Liver (tissue), 9 donors: ENCODE measurements around the gene SEC22A. TPM values are rescaled to one million over a fixed set of nuclear protein-coding genes. Genes with fewer than 3 reads are reported as not detected.

Experiments
- DNase-seq: peaks from one replicate; pipeline ENCODE4 v3.0.0-alpha.2; 2017; ENCODE audit warnings: low spot score
- H3K27ac ChIP-seq, 2 donors: one replicate each; pipeline ENCODE4 v1.7.0; 2013; ENCODE audit warnings: inconsistent platforms in 2 of 2, low read length in 2 of 2, control low read depth in 1 of 2, low read depth in 1 of 2, mild to moderate bottlenecking in 1 of 2
- H3K27me3 ChIP-seq, 4 donors: one replicate each; pipeline versions ENCODE4 v1.6.1 to v1.7.0; 2013; ENCODE audit warnings: low read length in 3 of 4, inconsistent platforms in 1 of 4, mild to moderate bottlenecking in 1 of 4, moderate library complexity in 1 of 4; ENCODE audit not compliant: control insufficient read depth in 4 of 4, insufficient read depth in 4 of 4
- H3K36me3 ChIP-seq, 4 donors: one replicate each; pipeline versions ENCODE4 v1.6.1 to v1.7.0; 2013; ENCODE audit warnings: low read length in 3 of 4, mild to moderate bottlenecking in 3 of 4, low read depth in 1 of 4, moderate library complexity in 1 of 4; ENCODE audit not compliant: control insufficient read depth in 4 of 4, insufficient read depth in 3 of 4
- H3K4me1 ChIP-seq, 4 donors: one replicate each; pipeline versions ENCODE4 v1.6.1 to v1.7.0; 2013; ENCODE audit warnings: low read length in 3 of 4, mild to moderate bottlenecking in 3 of 4, moderate library complexity in 1 of 4; ENCODE audit not compliant: control insufficient read depth in 4 of 4, insufficient read depth in 4 of 4
- H3K4me3 ChIP-seq, 3 donors: one replicate each; pipeline versions ENCODE4 v1.6.1 to v1.7.0; 2013; ENCODE audit warnings: low read length in 3 of 3, control low read depth in 1 of 3, low read depth in 1 of 3, mild to moderate bottlenecking in 1 of 3
- H3K9ac ChIP-seq, 2 donors: one replicate each; pipeline ENCODE4 v1.7.0; 2013; ENCODE audit warnings: low read length in 2 of 2, mild to moderate bottlenecking in 2 of 2, moderate library complexity in 2 of 2, control low read depth in 1 of 2, low read depth in 1 of 2
- H3K9me3 ChIP-seq, 4 donors: one replicate each; pipeline versions ENCODE4 v1.6.1 to v1.7.0; 2013; ENCODE audit warnings: low read length in 3 of 4; ENCODE audit not compliant: control insufficient read depth in 4 of 4
- EGR1 ChIP-seq, 2 donors: IDR thresholded peaks; 2 replicates each; pipeline ENCODE4 v1.6.1; 2016 to 2018; ENCODE audit warnings: antibody characterized with exemption in 2 of 2, low read depth in 2 of 2
- FOXA1 ChIP-seq: IDR thresholded peaks from 2 replicates; pipeline ENCODE4 v1.6.1; 2016; ENCODE audit warnings: antibody characterized with exemption
- FOXA2 ChIP-seq: IDR thresholded peaks from 2 replicates; pipeline ENCODE4 v1.6.1; 2016; ENCODE audit warnings: antibody characterized with exemption
- GABPA ChIP-seq, 2 donors: IDR thresholded peaks in 1 of 2; conservative IDR thresholded peaks in 1 of 2; 2 replicates each; pipeline ENCODE4 v1.6.1; 2016; ENCODE audit warnings: antibody characterized with exemption in 2 of 2, mild to moderate bottlenecking in 1 of 2, moderate library complexity in 1 of 2
- HNF4A ChIP-seq, 2 donors: conservative IDR thresholded peaks; 2 replicates each; pipeline ENCODE4 v1.6.1; 2016; ENCODE audit warnings: antibody characterized with exemption in 2 of 2, mild to moderate bottlenecking in 2 of 2
- HNF4G ChIP-seq: IDR thresholded peaks from 2 replicates; pipeline ENCODE4 v1.6.1; 2016; ENCODE audit warnings: antibody characterized with exemption
- JUND ChIP-seq, 2 donors: IDR thresholded peaks; 2 replicates each; pipeline ENCODE4 v1.6.1; 2016; ENCODE audit warnings: antibody characterized with exemption in 2 of 2
- NR2F2 ChIP-seq: IDR thresholded peaks from 2 replicates; pipeline ENCODE4 v1.6.1; 2016; ENCODE audit warnings: antibody characterized with exemption
- RXRA ChIP-seq, 2 donors: IDR thresholded peaks; 2 replicates each; pipeline ENCODE4 v1.6.1; 2017 to 2018; ENCODE audit warnings: antibody characterized with exemption in 2 of 2, mild to moderate bottlenecking in 1 of 2
- SP1 ChIP-seq: IDR thresholded peaks from 2 replicates; pipeline ENCODE4 v1.6.1; 2018; ENCODE audit warnings: antibody characterized with exemption, mild to moderate bottlenecking
- TAF1 ChIP-seq: conservative IDR thresholded peaks from 2 replicates; pipeline ENCODE4 v1.6.1; 2016; ENCODE audit warnings: antibody characterized with exemption, mild to moderate bottlenecking
- YY1 ChIP-seq: IDR thresholded peaks from 2 replicates; pipeline ENCODE4 v1.6.1; 2016; ENCODE audit warnings: antibody characterized with exemption, mild to moderate bottlenecking
- WGBS: extraction: QIAGEN DNeasy Blood & Tissue Kit; methylation state at CpG from one replicate; pipeline ENCODE4 v1.1.7; 2013; 5-methylcytosine and 5-hydroxymethylcytosine counted together
- polyA plus RNA-seq, 2 donors: library from polyadenylated mRNA; stranded (reverse) in 1 of 2; unstranded in 1 of 2; fragments of 200-250 nt in 1 of 2; fragments of >200 nt in 1 of 2; fragmentation: Nextera tagmentation in 1 of 2; extraction: Ambion mirVana in 1 of 2; gene quantifications; one replicate each; pipeline versions ENCODE4 v1.2.1 to v1.2.3, GENCODE V29; 2013 to 2015
- total RNA-seq, 2 donors: library from RNA; depleted of rRNA; stranded (reverse); fragments of >200 nt; gene quantifications; one replicate each; pipeline ENCODE4 v1.2.3, GENCODE V29; 2014
- TF ChIP-seq, protein P1 (sequence below): IDR thresholded peaks from 2 replicates; pipeline ENCODE4 v1.6.1; 2016; ENCODE audit warnings: antibody characterized with exemption
- TF ChIP-seq, protein P2 (sequence below): fragments of 150-350 bp; IDR thresholded peaks from 2 replicates; pipeline ENCODE4 v1.5.1; 2017; ENCODE audit warnings: improper control_type of control experiment, low read depth, low read length; ENCODE audit not compliant: missing input control
- TF ChIP-seq, protein P3 (sequence below): IDR thresholded peaks from 2 replicates; pipeline ENCODE4 v1.6.1; 2016; ENCODE audit warnings: antibody characterized with exemption
- TF ChIP-seq, protein P4 (sequence below): IDR thresholded peaks from 2 replicates; pipeline ENCODE4 v1.6.1; 2016; ENCODE audit warnings: antibody characterized with exemption
- donor health status: healthy.
- donor health status: healthy.
- donor health status: healthy.
- donor health status: healthy.
- donor health status: healthy.

Gene SEC22A
- total and polyA plus RNA-seq, 4 donors, result 9.7 to 21.7 (median 16.1) TPM

DNA sequence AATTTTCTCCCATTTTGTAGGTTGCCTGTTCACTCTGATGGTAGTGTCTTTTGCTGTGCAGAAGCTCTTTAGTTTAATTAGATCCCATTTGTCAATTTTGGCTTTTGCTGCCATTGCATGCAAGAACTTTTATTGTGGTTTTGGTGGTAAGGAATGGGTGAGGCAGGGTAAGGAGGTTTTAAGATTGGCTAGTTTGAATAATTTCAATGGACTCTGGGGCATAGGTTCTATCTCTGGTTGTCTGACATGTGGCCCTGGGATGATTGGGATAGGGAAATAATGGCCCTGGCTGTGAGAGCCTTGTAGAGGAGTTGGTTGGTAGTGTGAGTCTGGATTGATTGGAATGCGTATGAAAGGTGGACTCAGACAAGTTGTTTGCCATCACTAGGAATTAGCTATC is 38.0 kb downstream of the SEC22A start:
- H3K9me3 ChIP-seq, result no peaks in the 10 kb centered on the region
- H3K36me3 ChIP-seq, result peaks cover 0 to 7% (median 2%) of the 10 kb centered on the region in 4 donors
- DNase-seq, result no peak
- WGBS, result 98% methylated on average over 1 of the region's 1 CpG
- H3K9ac ChIP-seq, result no peak overlapping the region
- TF ChIP-seq HNF4A (conservative IDR thresholded peaks at IDR 0.05), result no peak
- no peak for TF ChIP-seq NR2F2
- TF ChIP-seq, protein P1, sequence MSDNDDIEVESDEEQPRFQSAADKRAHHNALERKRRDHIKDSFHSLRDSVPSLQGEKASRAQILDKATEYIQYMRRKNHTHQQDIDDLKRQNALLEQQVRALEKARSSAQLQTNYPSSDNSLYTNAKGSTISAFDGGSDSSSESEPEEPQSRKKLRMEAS, result no peak
- no peak for TF ChIP-seq FOXA2
- TF ChIP-seq, protein P2, sequence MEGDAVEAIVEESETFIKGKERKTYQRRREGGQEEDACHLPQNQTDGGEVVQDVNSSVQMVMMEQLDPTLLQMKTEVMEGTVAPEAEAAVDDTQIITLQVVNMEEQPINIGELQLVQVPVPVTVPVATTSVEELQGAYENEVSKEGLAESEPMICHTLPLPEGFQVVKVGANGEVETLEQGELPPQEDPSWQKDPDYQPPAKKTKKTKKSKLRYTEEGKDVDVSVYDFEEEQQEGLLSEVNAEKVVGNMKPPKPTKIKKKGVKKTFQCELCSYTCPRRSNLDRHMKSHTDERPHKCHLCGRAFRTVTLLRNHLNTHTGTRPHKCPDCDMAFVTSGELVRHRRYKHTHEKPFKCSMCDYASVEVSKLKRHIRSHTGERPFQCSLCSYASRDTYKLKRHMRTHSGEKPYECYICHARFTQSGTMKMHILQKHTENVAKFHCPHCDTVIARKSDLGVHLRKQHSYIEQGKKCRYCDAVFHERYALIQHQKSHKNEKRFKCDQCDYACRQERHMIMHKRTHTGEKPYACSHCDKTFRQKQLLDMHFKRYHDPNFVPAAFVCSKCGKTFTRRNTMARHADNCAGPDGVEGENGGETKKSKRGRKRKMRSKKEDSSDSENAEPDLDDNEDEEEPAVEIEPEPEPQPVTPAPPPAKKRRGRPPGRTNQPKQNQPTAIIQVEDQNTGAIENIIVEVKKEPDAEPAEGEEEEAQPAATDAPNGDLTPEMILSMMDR, result no peak
- no peak for TF ChIP-seq RXRA (IDR thresholded peaks at IDR 0.05)
- no peak for TF ChIP-seq EGR1 (IDR thresholded peaks at IDR 0.05; ENCODE audit: low read depth in 2 of 2)
- TF ChIP-seq, protein P3, sequence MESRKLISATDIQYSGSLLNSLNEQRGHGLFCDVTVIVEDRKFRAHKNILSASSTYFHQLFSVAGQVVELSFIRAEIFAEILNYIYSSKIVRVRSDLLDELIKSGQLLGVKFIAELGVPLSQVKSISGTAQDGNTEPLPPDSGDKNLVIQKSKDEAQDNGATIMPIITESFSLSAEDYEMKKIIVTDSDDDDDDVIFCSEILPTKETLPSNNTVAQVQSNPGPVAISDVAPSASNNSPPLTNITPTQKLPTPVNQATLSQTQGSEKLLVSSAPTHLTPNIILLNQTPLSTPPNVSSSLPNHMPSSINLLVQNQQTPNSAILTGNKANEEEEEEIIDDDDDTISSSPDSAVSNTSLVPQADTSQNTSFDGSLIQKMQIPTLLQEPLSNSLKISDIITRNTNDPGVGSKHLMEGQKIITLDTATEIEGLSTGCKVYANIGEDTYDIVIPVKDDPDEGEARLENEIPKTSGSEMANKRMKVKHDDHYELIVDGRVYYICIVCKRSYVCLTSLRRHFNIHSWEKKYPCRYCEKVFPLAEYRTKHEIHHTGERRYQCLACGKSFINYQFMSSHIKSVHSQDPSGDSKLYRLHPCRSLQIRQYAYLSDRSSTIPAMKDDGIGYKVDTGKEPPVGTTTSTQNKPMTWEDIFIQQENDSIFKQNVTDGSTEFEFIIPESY, result no peak
- no peak for TF ChIP-seq TAF1
- TF ChIP-seq, protein P4, sequence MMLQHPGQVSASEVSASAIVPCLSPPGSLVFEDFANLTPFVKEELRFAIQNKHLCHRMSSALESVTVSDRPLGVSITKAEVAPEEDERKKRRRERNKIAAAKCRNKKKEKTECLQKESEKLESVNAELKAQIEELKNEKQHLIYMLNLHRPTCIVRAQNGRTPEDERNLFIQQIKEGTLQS, result no peak
- H3K4me1 ChIP-seq, result peaks cover 0 to under 1% (median 0%) of the 10 kb centered on the region in 4 donors
- H3K4me3 ChIP-seq, result no peak overlapping the region
- H3K27ac ChIP-seq, result no peak overlapping the region
- no peaks in the 10 kb centered on the region for H3K27me3 ChIP-seq

DNA sequence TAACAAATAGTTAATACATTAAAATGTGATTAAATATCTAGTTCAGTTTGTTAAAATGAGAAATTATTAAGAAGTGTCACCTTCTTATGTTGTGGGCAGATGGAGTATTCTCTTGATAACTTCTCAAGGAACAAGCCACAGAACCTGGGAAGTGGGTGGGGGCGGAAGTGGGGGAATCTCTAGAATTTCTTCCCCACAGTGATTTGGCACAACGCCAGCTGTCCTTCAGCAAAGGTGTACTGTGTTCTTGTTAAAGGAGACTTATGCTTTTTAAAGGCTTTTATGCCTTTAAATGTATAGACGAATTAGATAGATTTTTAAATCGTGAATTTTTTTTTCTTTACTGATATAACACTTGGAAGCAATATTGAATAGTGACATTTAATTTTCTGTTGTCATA is 42.4 kb downstream of the SEC22A start:
- no peak for DNase-seq
- WGBS, result 79% methylated on average over 4 of the region's 4 CpGs
- H3K9ac ChIP-seq, result no peak overlapping the region
- no peak for TF ChIP-seq JUND (IDR thresholded peaks at IDR 0.05)
- peaks cover 0 to 7% (median 2%) of the 10 kb centered on the region in 4 donors for H3K36me3 ChIP-seq
- no peaks in the 10 kb centered on the region for H3K27me3 ChIP-seq
- no peak overlapping the region for H3K27ac ChIP-seq
- no peaks in the 10 kb centered on the region for H3K9me3 ChIP-seq
- no peak overlapping the region for H3K4me3 ChIP-seq
- peaks cover 0 to 26% (median 13%) of the 10 kb centered on the region in 4 donors for H3K4me1 ChIP-seq

DNA sequence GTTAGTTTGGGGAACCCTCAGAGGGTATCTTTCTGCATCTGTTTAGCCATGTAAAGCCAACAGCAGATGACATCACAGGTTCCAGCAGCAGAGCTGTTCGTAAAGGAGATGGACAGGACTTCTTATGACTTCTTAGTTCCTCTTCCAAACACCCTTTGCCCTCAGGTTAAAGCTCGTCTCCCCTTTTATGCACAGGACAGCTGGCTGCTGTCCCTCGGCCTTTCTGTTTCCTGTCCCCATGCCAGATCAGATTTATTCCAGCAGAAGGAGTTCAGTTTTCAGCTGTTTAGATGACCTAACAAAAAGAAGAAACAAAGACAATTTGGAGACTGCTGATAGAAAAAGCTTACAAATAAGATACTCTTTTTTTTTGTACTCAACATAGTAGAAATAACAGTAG is 45.1 kb downstream of the SEC22A start:
- Histone ChIP-seq H3K4me3 (no peak overlapping the region), H3K27ac (no peak overlapping the region), H3K9me3 (no peaks in the 10 kb centered on the region), H3K4me1 (peaks cover 0 to 26% (median 13%) of the 10 kb centered on the region in 4 donors), H3K36me3 (peaks cover 0 to 3% (median 0%) of the 10 kb centered on the region in 4 donors), H3K9ac (no peak overlapping the region), H3K27me3 (no peaks in the 10 kb centered on the region)
- no peak for DNase-seq
- 17% methylated on average over 3 of the region's 3 CpGs for WGBS
- TF ChIP-seq SP1 (peak; percentile 43), GABPA (IDR thresholded peaks at IDR 0.05 in 1 of 2, conservative IDR thresholded peaks at IDR 0.05 in 1 of 2) (no peak), YY1 (no peak), FOXA1 (no peak), FOXA2 (no peak), HNF4G (peak; percentile 77), TAF1 (no peak), NR2F2 (peak; percentile 91), HNF4A (conservative IDR thresholded peaks at IDR 0.05) (peak; percentile 95 to 96), JUND (IDR thresholded peaks at IDR 0.05) (peak; percentile 44 to 61)
- TF ChIP-seq, protein P2, result no peak
- TF ChIP-seq, protein P1, result no peak
- TF ChIP-seq, protein P4, result no peak
